OCI-LY1 (cell line): ENCODE results near the gene CSNK2A1.

Experiments used
- H2AFZ ChIP-seq: fragments of 200-600 bp; sonication (generic), shearing (Covaris generic); 2 replicates; pipeline ENCODE4 v1.6.0; 2014; ENCODE audit warnings: antibody characterized with exemption, mild to moderate bottlenecking, low read length
- H3F3A ChIP-seq: fragments of 200-600 bp; sonication (generic), shearing (Covaris generic); 2 replicates; pipeline ENCODE4 v1.6.0; 2014; ENCODE audit warnings: mild to moderate bottlenecking, antibody characterized with exemption, low read length, moderate library complexity; ENCODE audit not compliant: insufficient read depth
- H3K27ac ChIP-seq: fragments of 200-600 bp; sonication (generic); 2 replicates; pipeline ENCODE4 v1.5.1; 2014; ENCODE audit warnings: low read length, mixed run types, mild to moderate bottlenecking, low read depth; ENCODE audit not compliant: poor library complexity, severe bottlenecking
- H3K27me3 ChIP-seq: fragments of 200-600 bp; sonication (generic); 2 replicates; pipeline ENCODE4 v1.6.0; 2014; ENCODE audit warnings: antibody characterized with exemption, mild to moderate bottlenecking, low read length, moderate library complexity; ENCODE audit not compliant: insufficient read depth
- H3K36me3 ChIP-seq: fragments of 200-600 bp; sonication (generic); 2 replicates; pipeline ENCODE4 v1.6.1; 2014; ENCODE audit warnings: mild to moderate bottlenecking, antibody characterized with exemption, low read length, moderate library complexity, mixed read lengths; ENCODE audit not compliant: insufficient read depth
- H3K4me1 ChIP-seq: fragments of 200-600 bp; sonication (generic); 2 replicates; pipeline ENCODE4 v1.5.1; 2014; ENCODE audit warnings: mild to moderate bottlenecking, low read length, moderate library complexity; ENCODE audit not compliant: insufficient read depth, severe bottlenecking
- H3K4me2 ChIP-seq: fragments of 200-600 bp; sonication (generic), shearing (Covaris generic); 2 replicates; pipeline ENCODE4 v1.6.1; 2014; ENCODE audit warnings: low read length
- H3K4me3 ChIP-seq: fragments of 200-600 bp; sonication (generic); 2 replicates; pipeline ENCODE4 v1.5.1; 2014; ENCODE audit warnings: low read length, low read depth, mild to moderate bottlenecking, mixed read lengths; ENCODE audit not compliant: poor library complexity, severe bottlenecking
- H3K79me2 ChIP-seq: fragments of 200-600 bp; shearing (Covaris generic); 2 replicates; pipeline ENCODE4 v1.6.1; 2016; ENCODE audit warnings: mixed run types, low read length, mixed read lengths; ENCODE audit not compliant: insufficient read depth
- H3K9ac ChIP-seq: fragments of 200-600 bp; sonication (generic), shearing (Covaris generic); 2 replicates; pipeline ENCODE4 v1.6.1; 2014; ENCODE audit warnings: mild to moderate bottlenecking, low read length, mixed read lengths
- H3K9me2 ChIP-seq: fragments of 200-600 bp; sonication (generic), shearing (Covaris generic); 2 replicates; pipeline ENCODE4 v1.6.1; 2014; ENCODE audit warnings: low read depth, mild to moderate bottlenecking, low read length, mixed read lengths
- H3K9me3 ChIP-seq: fragments of 200-600 bp; shearing (Covaris generic); 2 replicates; pipeline ENCODE4 v1.6.1; 2014; ENCODE audit warnings: low read length, mixed read lengths
- H4K20me1 ChIP-seq: fragments of 200-600 bp; sonication (generic), shearing (Covaris generic); 2 replicates; pipeline ENCODE4 v1.6.0; 2016; ENCODE audit warnings: mild to moderate bottlenecking, low read length; ENCODE audit not compliant: insufficient read depth
- CTCF ChIP-seq: fragments of 200-600 bp; sonication (generic), shearing (Covaris generic); IDR thresholded peaks from 2 replicates; pipeline ENCODE4 v1.5.1; 2017; ENCODE audit warnings: mild to moderate bottlenecking, antibody characterized with exemption, low read length, moderate library complexity, mixed read lengths
- EZH2 ChIP-seq: fragments of 200-600 bp; sonication (generic), shearing (Covaris generic); IDR thresholded peaks from 2 replicates; pipeline ENCODE4 v1.8.0; 2017; ENCODE audit warnings: borderline replicate concordance, mixed run types, mild to moderate bottlenecking, antibody characterized with exemption, low read length, moderate library complexity, mixed read lengths

Gene CSNK2A1

GRCh38 chr20:544153-544725 is 649 bp upstream of the CSNK2A1 start:
- peaks cover 42% of the 10 kb centered on the region for H3K79me2 ChIP-seq
- peaks cover 30% of the 10 kb centered on the region for H3K36me3 ChIP-seq
- H3K4me1 ChIP-seq, result peaks cover 31% of the 10 kb centered on the region
- TF ChIP-seq EZH2 (no peak), CTCF (no peak)
- H4K20me1 ChIP-seq, result no peaks in the 10 kb centered on the region
- peak overlapping the region; percentile 96 for H3K4me3 ChIP-seq
- H3K9me3 ChIP-seq, result peaks cover 21% of the 10 kb centered on the region
- no peaks in the 10 kb centered on the region for H3K27me3 ChIP-seq
- H2AFZ ChIP-seq, result peak overlapping the region; percentile 50
- no peaks in the 10 kb centered on the region for H3K9me2 ChIP-seq
- peak overlapping the region; percentile 98 for H3K9ac ChIP-seq
- no peaks in the 10 kb centered on the region for H3F3A ChIP-seq
- peak overlapping the region; percentile 65 for H3K4me2 ChIP-seq
- H3K27ac ChIP-seq, result peak overlapping the region; percentile 69

GRCh38 chr20:542777-543368 is 717 bp downstream of the CSNK2A1 start:
- Histone ChIP-seq H3K9me3 (peaks cover 21% of the 10 kb centered on the region), H3K4me1 (peaks cover 45% of the 10 kb centered on the region), H3K36me3 (peaks cover 37% of the 10 kb centered on the region), H3K4me3 (peak overlapping the region; percentile 96), H4K20me1 (no peaks in the 10 kb centered on the region), H3K9ac (peak overlapping the region; percentile 98), H3K27me3 (no peaks in the 10 kb centered on the region), H3K9me2 (no peaks in the 10 kb centered on the region), H3K79me2 (peaks cover 55% of the 10 kb centered on the region), H3K27ac (peak overlapping the region; percentile 75), H2AFZ (no peak overlapping the region), H3K4me2 (peak overlapping the region; percentile 86), H3F3A (no peaks in the 10 kb centered on the region)
- no peak for TF ChIP-seq EZH2
- no peak for TF ChIP-seq CTCF

- no peak overlapping the region for H3K9ac ChIP-seq
- no peak for TF ChIP-seq CTCF
- no peak for TF ChIP-seq EZH2
- H3K36me3 ChIP-seq, result peaks cover 37% of the 10 kb centered on the region
- no peaks in the 10 kb centered on the region for H3K9me2 ChIP-seq
- peaks cover 78% of the 10 kb centered on the region for H3K79me2 ChIP-seq
- no peaks in the 10 kb centered on the region for H3F3A ChIP-seq
- H3K4me1 ChIP-seq, result peaks cover 66% of the 10 kb centered on the region
- no peak overlapping the region for H2AFZ ChIP-seq
- H3K27me3 ChIP-seq, result no peaks in the 10 kb centered on the region
- H3K4me2 ChIP-seq, result no peak overlapping the region
- peaks cover 21% of the 10 kb centered on the region for H3K9me3 ChIP-seq
- no peak overlapping the region for H3K4me3 ChIP-seq
- no peaks in the 10 kb centered on the region for H4K20me1 ChIP-seq
- H3K27ac ChIP-seq, result no peak overlapping the region
Observed at GRCh38 chr20:540391-541201, 3.0 kb downstream of the CSNK2A1 start.
